ENCODE results near the gene PLAAT2.

GRCh38 chr11:63549411-63549810 is 13.8 kb downstream of the PLAAT2 start:
- TF ChIP-seq POLR2A (IDR thresholded peaks at IDR 0.05) = no peak
- no peak for TF ChIP-seq CTCF (IDR thresholded peaks at IDR 0.05)

Data from breast epithelium (tissue), 3 donors.